NCI-H1930 (cell line): ENCODE data around the gene ASPRV1.
A peak's percentile ranks its signal among the peaks of the same experiment; 100 is the strongest.

Source experiments
- DNase-seq, 2 experiments: peaks; one replicate each; lab custom pipeline; 2025; lab: John Stamatoyannopoulos, UW

The ASPRV1 gene

GRCh38 chr2:69939722-69940121 is 21.7 kb downstream of the ASPRV1 start:
- DNase-seq = no peak

GRCh38 chr2:69937968-69938367 is 23.5 kb downstream of the ASPRV1 start:
- DNase-seq = no peak

DNA sequence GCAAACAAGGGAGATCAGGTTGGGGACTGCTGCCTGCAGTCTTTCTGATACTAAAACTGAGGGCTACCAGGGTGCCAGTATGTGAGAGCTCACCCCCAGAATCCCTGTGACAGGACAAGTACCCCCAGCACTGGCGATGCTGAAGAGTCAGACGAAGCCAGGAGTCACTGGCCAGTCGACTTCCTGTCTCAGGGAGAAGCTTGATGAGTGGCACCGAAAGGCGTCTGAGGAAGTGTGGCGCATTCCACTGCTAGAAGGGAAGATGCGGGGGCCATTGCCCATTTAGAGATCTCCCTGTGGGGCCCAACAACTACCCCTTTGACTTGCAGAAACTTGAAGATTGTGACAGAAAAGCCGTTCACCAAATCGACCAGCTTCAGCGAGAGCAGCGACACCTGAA is 24.5 kb downstream of the ASPRV1 start:
- DNase-seq = no peak

GRCh38 chr2:69935011-69935410 is 26.4 kb downstream of the ASPRV1 start:
- DNase-seq = no peak

DNA sequence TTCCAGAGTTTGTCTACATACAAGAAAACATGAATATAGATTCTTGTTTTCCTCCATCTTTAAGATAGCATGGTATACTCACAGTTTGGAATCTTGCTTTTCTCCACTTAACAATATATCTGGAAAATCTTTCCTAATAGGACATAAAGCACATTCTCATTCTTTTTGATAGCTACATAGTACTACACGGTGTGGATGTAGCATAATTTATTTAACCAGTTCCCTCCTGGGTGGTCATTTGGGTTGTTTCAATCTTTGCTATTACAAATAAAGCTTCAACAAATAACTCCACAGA is 26.9 kb downstream of the ASPRV1 start:
- DNase-seq = no peak

GRCh38 chr2:69933839-69934613 is 27.4 kb downstream of the ASPRV1 start:
- no peak for DNase-seq

DNA sequence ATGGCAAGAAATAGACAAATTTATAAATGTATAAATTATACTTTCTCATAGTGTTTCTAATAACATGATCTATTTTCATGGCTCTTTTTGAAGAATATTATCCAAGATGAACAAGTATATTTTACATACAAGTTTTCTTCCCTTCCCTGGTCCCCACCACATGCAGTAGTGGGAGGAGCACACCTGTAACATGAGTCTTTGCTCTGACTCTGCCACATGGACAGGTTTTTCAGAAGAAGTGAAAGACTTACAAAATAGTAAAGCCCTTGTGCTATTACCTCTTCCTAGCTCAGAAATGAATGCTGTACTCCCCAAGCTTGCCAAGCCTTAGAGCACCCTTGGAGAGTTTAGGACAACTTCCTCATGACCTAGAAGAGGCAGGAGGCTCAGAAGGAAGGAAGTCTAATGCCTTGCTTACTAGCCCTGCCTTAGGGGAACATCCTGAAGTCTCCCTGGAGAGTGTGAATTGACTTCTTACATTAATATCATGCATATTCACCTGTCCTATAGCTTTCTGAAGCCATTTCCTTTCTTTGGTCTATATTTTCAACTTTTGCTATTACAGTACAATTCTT is 28.1 kb downstream of the ASPRV1 start:
- no peak for DNase-seq

DNA sequence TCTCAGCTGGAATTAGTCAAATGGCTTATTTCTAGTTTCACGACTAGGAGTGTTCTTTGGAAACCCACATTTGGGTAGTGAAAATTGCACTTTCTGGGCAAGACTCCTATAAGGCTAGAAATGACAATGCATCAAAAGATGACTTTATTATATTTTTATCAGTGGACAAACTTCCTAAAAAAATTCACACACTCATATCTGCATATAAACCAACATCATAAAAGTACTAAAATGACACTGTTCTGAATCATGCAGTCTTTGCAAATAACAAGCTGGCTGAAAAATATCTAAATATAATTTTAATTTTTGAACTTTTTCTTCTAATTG is 28.9 kb downstream of the ASPRV1 start:
- DNase-seq = no peak

DNA sequence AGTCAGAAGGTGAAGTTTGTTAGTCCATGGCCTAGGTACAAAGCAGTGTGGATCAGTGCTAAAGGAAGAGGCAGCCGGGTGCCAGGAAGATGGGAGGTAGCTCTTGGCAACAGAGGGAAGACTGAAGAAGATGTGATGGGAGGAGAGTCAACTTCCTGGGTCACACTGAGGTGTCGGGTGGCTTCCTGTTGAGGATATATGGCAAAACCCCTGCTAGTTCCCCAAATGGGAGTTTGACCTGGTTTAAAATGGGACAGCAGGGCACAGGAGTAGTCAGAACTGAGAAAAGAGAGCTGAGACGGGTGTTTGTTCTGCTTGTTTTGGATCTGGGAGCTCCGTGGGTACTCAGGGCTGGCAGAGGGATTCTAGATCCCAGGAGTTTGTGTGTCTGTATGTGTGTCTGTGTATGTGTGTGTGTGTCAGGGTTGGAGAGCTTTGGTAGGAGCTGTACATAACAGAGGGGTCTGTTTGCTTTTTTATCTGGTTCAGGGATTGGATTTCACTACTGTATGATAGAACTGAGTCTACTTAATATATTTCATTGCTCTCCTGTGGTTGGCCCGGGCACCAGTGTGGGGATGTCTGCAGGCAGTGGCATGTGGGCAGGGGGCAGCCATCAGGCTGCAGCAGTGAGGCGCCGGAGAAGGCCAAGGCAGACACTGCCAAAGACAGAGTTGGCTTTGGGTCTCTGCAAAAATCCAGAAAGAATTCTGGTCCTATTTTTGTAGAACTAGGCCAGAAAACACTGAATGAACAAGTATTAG is 29.4 kb downstream of the ASPRV1 start:
- no peak for DNase-seq

GRCh38 chr2:69926849-69927515 is 34.4 kb downstream of the ASPRV1 start:
- no peak for DNase-seq

GRCh38 chr2:69923116-69923515 is 38.3 kb downstream of the ASPRV1 start:
- no peak for DNase-seq

- no peak for DNase-seq
These were observed 43.0 kb downstream of the ASPRV1 start for GRCh38 chr2:69918401-69918800.

- DNase-seq = no peak
These were observed 43.6 kb downstream of the ASPRV1 start for GRCh38 chr2:69917852-69918251.

GRCh38 chr2:69916106-69916505 is 45.3 kb downstream of the ASPRV1 start:
- no peak for DNase-seq

GRCh38 chr2:69914950-69915945 is 46.2 kb downstream of the ASPRV1 start, which contains the start of gene MXD1:
MXD1 (plus strand) TSS chr2:69915109; CDS start chr2:69915331, 222 bp downstream.
- no peak for DNase-seq

DNA sequence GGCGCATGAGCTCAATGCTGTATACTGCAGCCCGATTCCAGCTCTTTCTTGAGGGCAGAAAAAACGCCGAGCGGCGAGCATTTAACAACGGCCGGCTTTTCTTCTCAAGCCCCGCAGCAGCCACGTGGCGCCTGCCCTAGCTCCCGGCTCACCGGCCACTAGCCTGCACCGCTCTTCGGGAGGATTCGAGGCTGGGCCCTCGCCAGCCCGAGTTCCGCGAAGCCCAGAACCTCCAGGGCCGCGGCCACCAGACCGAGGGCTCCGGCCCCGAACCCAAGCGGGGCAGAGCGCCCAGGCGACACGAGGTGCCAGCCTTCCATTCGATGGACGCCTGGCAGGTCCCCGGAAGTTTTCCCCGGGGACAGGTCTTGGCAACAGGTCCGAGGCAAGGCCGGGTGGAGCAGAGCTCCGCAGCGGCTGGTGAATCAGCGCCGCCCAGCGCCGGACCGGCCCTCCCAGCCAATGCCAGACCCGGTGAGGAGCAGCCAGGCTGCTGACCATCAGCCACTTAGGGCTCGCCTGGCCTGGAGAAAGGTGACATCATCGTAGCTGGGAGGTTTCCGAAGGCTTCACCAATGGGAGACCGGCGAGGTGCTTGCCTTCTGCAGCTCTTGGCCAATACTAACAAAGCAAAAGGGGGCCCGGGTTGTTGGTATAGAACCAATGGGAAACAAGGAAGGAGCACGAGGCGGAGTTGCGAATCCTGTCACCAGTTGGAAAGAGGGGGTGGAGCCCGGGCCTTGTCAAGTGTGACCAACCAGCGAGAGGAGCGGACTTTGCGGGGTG is 47.1 kb downstream of the ASPRV1 start:
- DNase-seq = peak; percentile 99 to 100

DNA sequence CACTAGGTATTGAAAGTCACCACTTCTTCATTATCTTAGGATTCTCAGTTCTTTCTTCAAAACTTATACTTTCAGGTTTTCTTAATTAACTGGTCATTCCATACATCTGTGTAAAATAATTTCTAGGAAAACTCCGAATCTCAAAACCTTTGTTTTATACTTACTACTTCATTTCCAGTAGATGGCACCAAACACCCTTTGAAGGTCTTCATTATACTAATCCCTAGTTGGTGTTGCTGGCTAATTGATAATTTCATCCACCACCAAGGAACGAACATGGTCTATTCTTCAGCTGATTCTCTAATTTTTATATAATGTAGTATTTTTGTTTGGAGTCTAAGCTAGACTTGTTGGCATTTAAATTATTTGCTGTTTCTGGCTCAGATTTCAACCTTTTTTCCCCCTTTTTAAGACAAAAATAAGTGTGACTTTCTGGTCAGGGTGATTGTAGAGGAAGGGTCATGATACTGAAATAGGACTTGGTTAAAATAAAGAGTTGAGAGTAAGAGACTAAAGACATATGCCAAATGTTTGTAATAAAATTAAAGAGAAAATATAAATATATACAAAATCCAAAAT is 49.4 kb downstream of the ASPRV1 start:
- peak; percentile 6 to 44 for DNase-seq
